OCI-LY7 (cell line): Measurements from ENCODE around the gene RAB27A. TPM values are rescaled to one million over a fixed set of nuclear protein-coding genes. Genes with fewer than 3 reads are reported as not detected.

ENCODE experiments used
- BruUV-seq: library from RNA; stranded (reverse); fragments of 400-500 nt; replicated peaks from 2 replicates; lab custom pipeline; 2021; lab: Mats Ljungman, UMichigan
- CTCF ChIA-PET: fragments of 300-600 bp; sonication (Branson Sonifier 250); formaldehyde crosslinking; loops from one replicate; lab custom pipeline; 2022; ENCODE audit warnings: antibody characterized with exemption; ENCODE audit not compliant: unreplicated experiment; lab: Charles Lee
- POLR2A ChIA-PET: fragments of 300-600 bp; sonication (Branson Sonifier 250); formaldehyde crosslinking; loops from one replicate; lab custom pipeline; 2022; ENCODE audit warnings: antibody characterized with exemption; lab: Charles Lee
- DNase-seq: peaks from one replicate; pipeline ENCODE4 v3.0.0-alpha.2; 2015; ENCODE audit warnings: low spot score
- H2AFZ ChIP-seq: fragments of 200-600 bp; sonication (generic), shearing (Covaris generic); 2 replicates; pipeline ENCODE4 v1.6.1; 2014; ENCODE audit warnings: mild to moderate bottlenecking, antibody characterized with exemption, low read length, moderate library complexity
- H3K27ac ChIP-seq: fragments of 200-600 bp; sonication (generic); 2 replicates; pipeline ENCODE4 v1.5.1; 2014; ENCODE audit warnings: mixed run types, low read depth, mild to moderate bottlenecking, moderate library complexity, low read length, inconsistent platforms; ENCODE audit not compliant: poor library complexity, severe bottlenecking
- H3K36me3 ChIP-seq: fragments of 200-600 bp; sonication (generic); 2 replicates; pipeline ENCODE4 v1.6.1; 2014; ENCODE audit warnings: mild to moderate bottlenecking, antibody characterized with exemption, low read length, moderate library complexity, mixed read lengths; ENCODE audit not compliant: insufficient read depth
- H3K4me1 ChIP-seq: fragments of 200-600 bp; sonication (generic); 2 replicates; pipeline ENCODE4 v1.5.1; 2014; ENCODE audit warnings: mild to moderate bottlenecking, low read length; ENCODE audit not compliant: insufficient read depth, poor library complexity, severe bottlenecking
- H3K4me2 ChIP-seq: fragments of 200-600 bp; sonication (generic); 2 replicates; pipeline ENCODE4 v1.6.1; 2014; ENCODE audit warnings: mild to moderate bottlenecking, low read length
- H3K4me3 ChIP-seq: fragments of 200-600 bp; sonication (generic); 2 replicates; pipeline ENCODE4 v1.5.1; 2014; ENCODE audit warnings: mild to moderate bottlenecking, low read depth, low read length; ENCODE audit not compliant: poor library complexity, severe bottlenecking
- H3K79me2 ChIP-seq: fragments of 200-600 bp; sonication (generic); 2 replicates; pipeline ENCODE4 v1.6.1; 2016; ENCODE audit warnings: low read depth, mild to moderate bottlenecking, low read length, moderate library complexity, mixed read lengths; ENCODE audit not compliant: insufficient read depth
- H3K9me2 ChIP-seq: fragments of 200-600 bp; sonication (generic); 2 replicates; pipeline ENCODE4 v1.6.1; 2016; ENCODE audit warnings: mild to moderate bottlenecking, low read length, mixed read lengths; ENCODE audit not compliant: insufficient read depth
- H3K9me3 ChIP-seq: fragments of 200-600 bp; sonication (generic); 2 replicates; pipeline ENCODE4 v1.6.1; 2014; ENCODE audit warnings: mild to moderate bottlenecking, mixed run types, low read length, mixed read lengths
- H4K20me1 ChIP-seq: fragments of 200-600 bp; sonication (generic); 2 replicates; pipeline ENCODE4 v1.6.1; 2014; ENCODE audit warnings: mild to moderate bottlenecking, antibody characterized with exemption, low read length, moderate library complexity, mixed read lengths; ENCODE audit not compliant: insufficient read depth
- CTCF ChIP-seq: fragments of 200-600 bp; sonication (generic); conservative IDR thresholded peaks from 2 replicates; pipeline ENCODE4 v1.5.1; 2014; ENCODE audit warnings: mild to moderate bottlenecking, antibody characterized with exemption, low read length, moderate library complexity, mixed read lengths
- EZH2phosphoT487 ChIP-seq: fragments of 200-600 bp; sonication (generic); IDR thresholded peaks from 2 replicates; pipeline ENCODE4 v1.6.1; 2018; ENCODE audit warnings: low read depth, borderline replicate concordance, mild to moderate bottlenecking, mixed run types, antibody characterized with exemption, low read length, moderate library complexity, mixed read lengths
- intact Hi-C: fragments of 100-400 bp; cut with micrococcal nuclease; formaldehyde crosslinking; loops from one replicate; pipeline ENCODE4 v1.10.0; 2022; ENCODE audit not compliant: unreplicated experiment
- total RNA-seq, 2 experiments: library from RNA; depleted of rRNA in 1 of 2; stranded (reverse); fragments of >200 nt in 1 of 2; shearing (Covaris generic) in 1 of 2; gene quantifications; 2 replicates each; pipeline ENCODE4 v1.2.3, GENCODE V29; 2014 to 2022

Gene RAB27A
- total RNA-seq, 2 experiments from 2014 or later, result 4.5 to 22.4 TPM

GRCh38 chr15:55230953-55231352, 58.7 kb downstream of the RAB27A start:
- Histone ChIP-seq H2AFZ (no peak overlapping the region), H3K36me3 (no peaks in the 10 kb centered on the region), H3K9me2 (no peaks in the 10 kb centered on the region), H3K79me2 (no peaks in the 10 kb centered on the region), H3K4me2 (no peak overlapping the region), H3K27ac (no peak overlapping the region), H3K4me3 (no peak overlapping the region), H4K20me1 (no peaks in the 10 kb centered on the region), H3K4me1 (no peaks in the 10 kb centered on the region), H3K9me3 (no peaks in the 10 kb centered on the region)
- no peak for DNase-seq
- ChIA-PET POLR2A (interaction anchor here (0.7 kb wide), 2 partner anchors 36 to 42 kb away, joined by 3 to 4 read pairs; no protein-coding TSS in a partner anchor), CTCF (no interaction called here)
- TF ChIP-seq CTCF (no peak), EZH2phosphoT487 (no peak)
- intact Hi-C loops, result no loop called here
- BruUV-seq, result no TSS peak

DNA sequence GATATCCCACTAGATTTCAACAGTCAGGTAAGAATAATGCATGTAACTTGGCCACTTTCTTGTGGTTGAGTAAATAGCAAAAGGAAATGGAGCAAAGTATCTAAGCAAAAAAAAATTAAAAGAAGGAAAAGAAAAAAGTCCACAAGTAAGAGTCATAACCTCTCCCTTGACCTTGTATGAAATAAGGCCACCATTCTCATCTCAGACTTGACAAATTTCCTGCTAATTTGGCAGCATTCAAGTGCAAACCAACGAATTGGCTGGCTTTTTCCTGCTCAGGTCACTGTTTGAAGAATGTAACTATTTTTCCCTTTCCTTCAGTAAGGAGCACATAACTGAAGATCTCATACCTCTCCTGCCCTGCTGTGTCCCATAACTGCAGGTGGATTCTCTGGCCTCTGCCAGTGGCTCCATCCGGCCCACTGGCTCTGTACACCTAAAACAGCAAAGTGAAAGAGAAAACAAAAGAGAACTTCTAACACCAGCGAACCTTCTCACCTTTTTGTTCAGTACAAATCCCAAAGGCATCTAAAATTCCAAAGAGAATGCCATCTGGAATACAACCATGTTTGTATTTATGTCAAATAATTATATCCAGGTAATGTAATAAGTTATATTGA, 59.5 kb downstream of the RAB27A start:
- H3K4me2 ChIP-seq, result no peak overlapping the region

More for the DNA sequence above, 59.5 kb downstream of the RAB27A start:
- no peak for TF ChIP-seq CTCF
- TF ChIP-seq EZH2phosphoT487, result no peak
- BruUV-seq, result no TSS peak
- H3K36me3 ChIP-seq, result no peaks in the 10 kb centered on the region
- ChIA-PET CTCF (no interaction called here), POLR2A (no interaction called here)
- no peak overlapping the region for H3K27ac ChIP-seq
- no peaks in the 10 kb centered on the region for H3K4me1 ChIP-seq
- no peaks in the 10 kb centered on the region for H3K9me2 ChIP-seq
- no peaks in the 10 kb centered on the region for H3K79me2 ChIP-seq
- DNase-seq, result no peak
- H3K4me3 ChIP-seq, result no peak overlapping the region
- H4K20me1 ChIP-seq, result no peaks in the 10 kb centered on the region
- intact Hi-C loops, result no loop called here
- no peaks in the 10 kb centered on the region for H3K9me3 ChIP-seq
- H2AFZ ChIP-seq, result no peak overlapping the region
